Measurements from ENCODE around the gene ITPK1.

The ITPK1 gene

DNA sequence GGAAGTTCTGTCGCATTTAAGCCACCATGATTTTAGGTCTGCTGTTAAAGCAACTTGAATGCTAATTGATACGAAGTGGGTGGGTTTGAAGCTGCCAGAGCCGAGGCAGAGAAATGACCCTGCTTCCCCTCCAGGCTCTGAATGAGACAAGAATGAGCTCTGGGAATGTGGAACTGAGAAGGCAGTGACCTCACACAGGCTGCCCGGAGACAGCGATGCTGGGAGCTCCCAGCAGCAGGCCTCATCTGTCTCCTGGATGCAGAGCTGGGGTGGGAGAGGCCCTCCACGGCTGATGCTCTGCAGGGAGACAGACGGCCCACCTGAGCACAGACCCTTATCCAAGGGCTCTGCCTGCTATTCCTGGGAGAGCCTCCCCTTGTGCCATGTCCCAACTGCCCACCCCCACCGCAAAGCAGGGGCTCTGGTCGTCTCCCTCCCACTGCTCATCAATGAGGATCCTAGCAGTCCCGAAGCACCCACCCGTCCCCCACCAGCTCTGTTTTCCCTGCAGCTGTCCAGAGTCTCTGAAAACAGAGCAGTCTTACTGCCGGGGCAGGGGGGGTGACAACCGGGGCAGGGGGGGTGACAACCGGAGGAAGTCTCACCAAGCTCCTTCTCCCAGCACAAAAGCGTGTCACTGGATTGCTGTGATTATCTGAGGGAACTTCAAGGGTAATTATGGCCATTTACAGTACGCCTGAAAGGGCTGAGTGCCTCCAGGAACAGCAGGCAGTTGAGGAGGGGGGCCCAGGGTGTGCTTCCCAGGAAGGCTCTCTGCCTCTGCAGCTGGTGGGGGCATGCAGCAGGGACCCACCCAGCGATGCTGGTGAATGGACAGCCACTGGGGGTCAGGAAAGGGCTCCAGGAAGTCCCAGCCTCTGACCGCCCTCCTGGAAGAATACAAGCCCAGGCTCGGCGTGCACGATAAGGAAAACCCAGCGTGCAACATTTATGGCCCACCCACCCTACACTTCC, 125.0 kb downstream of the ITPK1 start:
- no peak overlapping the region for H3K4me3 ChIP-seq (replicated peaks; ENCODE audit: low read depth, low read length)
- TF ChIP-seq, protein P1, sequence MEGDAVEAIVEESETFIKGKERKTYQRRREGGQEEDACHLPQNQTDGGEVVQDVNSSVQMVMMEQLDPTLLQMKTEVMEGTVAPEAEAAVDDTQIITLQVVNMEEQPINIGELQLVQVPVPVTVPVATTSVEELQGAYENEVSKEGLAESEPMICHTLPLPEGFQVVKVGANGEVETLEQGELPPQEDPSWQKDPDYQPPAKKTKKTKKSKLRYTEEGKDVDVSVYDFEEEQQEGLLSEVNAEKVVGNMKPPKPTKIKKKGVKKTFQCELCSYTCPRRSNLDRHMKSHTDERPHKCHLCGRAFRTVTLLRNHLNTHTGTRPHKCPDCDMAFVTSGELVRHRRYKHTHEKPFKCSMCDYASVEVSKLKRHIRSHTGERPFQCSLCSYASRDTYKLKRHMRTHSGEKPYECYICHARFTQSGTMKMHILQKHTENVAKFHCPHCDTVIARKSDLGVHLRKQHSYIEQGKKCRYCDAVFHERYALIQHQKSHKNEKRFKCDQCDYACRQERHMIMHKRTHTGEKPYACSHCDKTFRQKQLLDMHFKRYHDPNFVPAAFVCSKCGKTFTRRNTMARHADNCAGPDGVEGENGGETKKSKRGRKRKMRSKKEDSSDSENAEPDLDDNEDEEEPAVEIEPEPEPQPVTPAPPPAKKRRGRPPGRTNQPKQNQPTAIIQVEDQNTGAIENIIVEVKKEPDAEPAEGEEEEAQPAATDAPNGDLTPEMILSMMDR (IDR thresholded peaks at IDR 0.05; ENCODE audit: low read length, missing control alignments), result no peak
- no peak for DNase-seq (ENCODE audit: low read depth)

DNA sequence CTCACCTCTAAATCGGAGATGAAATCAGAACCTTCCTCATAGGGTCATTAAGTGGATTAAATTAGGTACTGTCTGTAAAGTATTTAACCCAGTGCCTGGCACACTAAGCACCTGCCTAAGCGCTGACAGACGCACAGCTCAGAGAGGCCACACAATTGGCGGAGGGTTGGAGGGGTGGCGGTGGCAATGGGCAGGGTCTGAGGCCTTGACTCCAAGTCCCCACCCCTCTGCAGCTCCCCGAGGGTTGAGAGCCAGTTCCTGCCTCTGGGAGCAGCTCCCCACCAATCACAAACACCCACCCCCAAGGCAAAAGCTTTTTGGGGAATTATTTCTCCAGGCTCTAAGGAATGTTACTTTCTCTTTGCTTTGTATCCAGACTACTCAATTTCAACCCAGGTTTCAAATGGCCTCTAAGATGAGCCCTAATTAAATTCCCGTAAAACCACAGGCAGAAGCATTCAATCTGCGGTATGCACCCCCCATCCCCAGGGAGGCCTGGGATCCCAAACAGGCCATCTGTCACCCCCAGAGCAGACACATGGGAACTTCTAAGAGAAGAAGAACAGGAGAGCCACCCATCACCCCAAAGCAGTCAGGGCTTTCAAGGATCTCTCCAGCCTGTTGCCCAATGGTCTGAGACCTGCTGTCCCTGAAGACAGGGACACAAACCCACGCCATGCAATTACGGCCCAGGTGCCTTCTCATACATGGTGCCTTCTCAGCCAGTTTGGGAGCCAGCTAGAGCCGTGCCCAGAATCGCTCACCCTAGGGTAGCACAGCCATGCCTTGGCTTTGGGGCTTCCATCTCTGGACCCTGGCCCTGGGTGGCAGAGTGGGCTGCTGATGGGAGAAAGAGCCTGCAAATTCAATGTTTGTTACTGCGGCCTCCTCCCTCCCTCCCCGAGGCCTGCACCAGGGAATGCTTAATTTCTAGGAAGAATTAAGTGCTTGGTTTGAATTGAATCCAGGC, 126.7 kb downstream of the ITPK1 start:
- DNase-seq (ENCODE audit: low read depth), result no peak
- TF ChIP-seq, protein P1 (IDR thresholded peaks at IDR 0.05; ENCODE audit: low read length, missing control alignments), result no peak
- no peak overlapping the region for H3K4me3 ChIP-seq (replicated peaks; ENCODE audit: low read depth, low read length)

DNA sequence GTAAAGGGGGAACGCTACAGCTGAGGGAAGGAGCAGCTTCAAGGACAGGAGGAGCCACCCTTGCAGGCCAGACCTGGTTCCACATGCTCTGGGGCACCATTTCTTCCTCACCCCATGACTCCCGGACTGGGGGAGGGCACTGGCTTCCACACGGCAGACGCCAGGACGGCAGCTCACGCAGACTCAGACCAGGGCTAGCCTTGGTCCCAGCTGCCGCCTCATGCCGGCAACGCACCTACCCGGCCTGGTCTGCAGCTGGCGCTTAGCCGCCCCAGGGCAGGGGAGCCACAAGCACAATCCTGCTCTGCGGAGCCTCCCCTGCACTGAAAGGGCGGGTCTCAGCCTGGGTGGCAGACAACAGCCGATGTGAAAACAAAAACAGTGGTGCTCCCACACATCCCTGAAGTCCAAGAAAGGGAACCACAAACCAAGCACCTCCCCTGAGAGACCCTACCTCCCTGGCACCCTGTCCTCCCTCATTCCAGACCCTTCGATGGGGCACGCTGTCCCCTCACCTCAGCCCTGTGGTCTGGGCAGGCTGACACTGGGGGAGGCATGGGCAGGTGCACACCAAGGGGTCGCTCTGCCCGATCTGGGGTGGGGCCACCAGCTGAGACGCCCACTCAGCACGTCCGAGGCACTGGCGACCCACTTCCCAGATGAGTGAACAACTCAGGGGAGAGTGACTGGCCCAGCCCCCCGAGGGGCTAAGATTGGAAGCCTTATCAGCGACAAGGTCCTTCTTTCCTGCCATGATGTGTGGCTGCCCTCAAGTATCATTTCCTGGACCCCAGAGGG, 127.8 kb downstream of the ITPK1 start:
- H3K4me3 ChIP-seq (replicated peaks; ENCODE audit: low read depth, low read length), result no peak overlapping the region
- no peak for DNase-seq (ENCODE audit: low read depth)
- TF ChIP-seq, protein P1 (IDR thresholded peaks at IDR 0.05; ENCODE audit: low read length, missing control alignments), result no peak

DNA sequence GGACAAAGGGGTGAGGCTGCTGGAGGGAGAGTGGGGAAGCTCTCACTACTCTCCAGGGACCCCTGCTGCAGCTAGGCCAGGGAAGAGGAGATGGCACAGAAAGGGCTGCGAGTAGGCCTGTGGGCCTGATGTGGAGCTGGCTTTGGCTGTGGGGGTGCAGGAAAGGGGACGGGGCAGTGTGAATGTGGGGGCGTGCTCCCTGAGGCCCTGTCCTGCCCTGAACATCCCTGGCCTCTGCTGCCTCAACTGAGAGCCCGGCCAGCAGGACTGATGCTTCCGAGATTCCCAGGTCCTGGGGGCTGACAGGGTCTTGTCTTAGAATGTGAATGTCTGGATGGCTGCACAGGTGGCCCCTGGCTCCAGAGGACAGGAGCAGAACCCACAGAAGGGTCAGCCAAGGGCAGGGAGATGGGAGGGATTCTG, 128.6 kb downstream of the ITPK1 start:
- no peak overlapping the region for H3K4me3 ChIP-seq (replicated peaks; ENCODE audit: low read depth, low read length)
- DNase-seq (ENCODE audit: low read depth), result no peak
- TF ChIP-seq, protein P1 (IDR thresholded peaks at IDR 0.05; ENCODE audit: low read length, missing control alignments), result no peak

DNA sequence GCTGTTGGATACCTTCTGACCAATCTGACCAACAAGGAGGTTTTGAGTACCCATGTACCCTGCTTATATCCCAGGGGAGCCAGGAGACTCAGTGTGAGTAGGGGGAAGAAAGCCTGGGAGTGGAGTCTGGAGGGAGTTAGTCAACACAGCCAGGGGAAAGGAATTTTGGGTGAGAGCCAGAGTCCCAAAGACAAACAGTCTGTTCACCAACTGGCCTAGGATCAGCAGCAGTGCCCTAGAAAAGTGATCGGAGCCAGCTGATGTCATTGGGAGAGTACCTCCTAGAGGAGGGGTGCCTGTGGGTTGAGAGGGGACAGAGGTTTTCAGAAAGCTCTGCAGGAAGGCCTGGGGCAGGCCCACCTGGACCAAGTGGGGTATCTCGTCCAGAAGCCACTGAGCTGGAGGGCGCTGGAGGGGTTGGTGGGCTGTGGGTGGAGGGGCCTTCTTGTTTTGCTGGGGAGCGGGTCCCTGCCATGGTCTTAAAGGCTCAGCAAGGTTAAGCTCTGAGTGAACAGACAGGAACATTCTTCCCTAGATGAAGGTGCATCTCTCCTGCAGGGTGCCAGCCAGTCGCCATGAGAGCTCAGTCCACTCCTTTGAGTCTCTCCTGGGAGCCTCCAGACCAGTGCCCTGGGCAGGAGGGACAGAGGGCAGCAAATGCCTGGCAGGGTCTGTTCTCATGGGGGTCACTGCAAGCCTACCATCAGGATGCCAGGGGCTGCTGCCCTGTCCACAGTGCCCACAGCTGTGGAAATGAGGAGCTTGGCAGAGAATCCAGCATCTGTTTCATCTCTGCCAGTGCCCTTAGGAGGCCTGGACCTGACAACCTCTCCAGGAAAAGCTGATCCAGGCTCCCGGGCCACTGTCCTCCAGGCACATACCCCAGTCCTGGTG, 129.2 kb downstream of the ITPK1 start:
- no peak overlapping the region for H3K4me3 ChIP-seq (replicated peaks; ENCODE audit: low read depth, low read length)
- peak; percentile 64 for DNase-seq (ENCODE audit: low read depth)
- TF ChIP-seq, protein P1 (IDR thresholded peaks at IDR 0.05; ENCODE audit: low read length, missing control alignments), result no peak

Measured in fibroblast of pulmonary artery (primary cell).